Right atrium auricular region (tissue), 2 donors: ENCODE data around the gene PDE11A. TPM values are rescaled to one million over a fixed set of nuclear protein-coding genes. Genes with fewer than 3 reads are reported as not detected.
"Not testable (repeated sequence)": the region's sequence is repeated elsewhere in the genome, so short reads cannot be mapped to it uniquely, and the experiment has no call there.

Experiments used
- DNase-seq: peaks from one replicate; pipeline ENCODE4 v3.0.0-alpha.2; 2019; ENCODE audit warnings: low spot score
- H3K27ac ChIP-seq, 2 donors: fragments of 200-600 bp; sonication (generic); 1 replicate in 1 of 2; 2 replicates in 1 of 2; pipeline ENCODE4 v1.5.1; 2016 to 2019
- H3K27me3 ChIP-seq, 2 donors: fragments of 200-600 bp; sonication (generic); one replicate each; pipeline versions ENCODE4 v1.5.1 to v1.6.0; 2017 to 2019
- H3K36me3 ChIP-seq: fragments of 200-600 bp; sonication (generic); one replicate; pipeline ENCODE4 v1.5.1; 2016
- H3K4me1 ChIP-seq, 2 donors: fragments of 200-600 bp; sonication (generic); one replicate each; pipeline versions ENCODE4 v1.5.1 to v1.6.0; 2017 to 2019
- H3K4me3 ChIP-seq, 2 donors: fragments of 200-600 bp; sonication (generic); 1 replicate in 1 of 2; 2 replicates in 1 of 2; pipeline ENCODE4 v1.5.1; 2017 to 2019; ENCODE audit warnings: mild to moderate bottlenecking in 1 of 2, moderate library complexity in 1 of 2
- H3K9me3 ChIP-seq, 2 donors: fragments of 200-600 bp; sonication (generic); one replicate each; pipeline ENCODE4 v1.5.1; 2019
- CTCF ChIP-seq, 2 donors: fragments of 200-600 bp; sonication (generic); IDR thresholded peaks; one replicate each; pipeline ENCODE4 v1.5.1; 2019; ENCODE audit warnings: antibody characterized with exemption in 2 of 2
- total RNA-seq, 2 donors: library from RNA; depleted of rRNA; stranded (reverse); fragments of >200 nt; gene quantifications; one replicate each; pipeline ENCODE4 v1.1.0, GENCODE V29; 2016

Gene PDE11A
- total RNA-seq, 2 donors from 2014 or later: 1.2 TPM; not detected in 1

GRCh38 chr2:178059681-178060080 is 12.9 kb downstream of the PDE11A start:
- no peak overlapping the region for H3K27ac ChIP-seq
- no peaks in the 10 kb centered on the region for H3K27me3 ChIP-seq
- no peak for TF ChIP-seq CTCF (IDR thresholded peaks at IDR 0.05)
- DNase-seq: no peak
- no peak overlapping the region for H3K4me3 ChIP-seq
- no peaks in the 10 kb centered on the region for H3K4me1 ChIP-seq
- H3K36me3 ChIP-seq: no peaks in the 10 kb centered on the region
- no peaks in the 10 kb centered on the region for H3K9me3 ChIP-seq

- no peak overlapping the region for H3K4me3 ChIP-seq
- no peaks in the 10 kb centered on the region for H3K27me3 ChIP-seq
- DNase-seq: no peak
- no peak for TF ChIP-seq CTCF (IDR thresholded peaks at IDR 0.05)
- H3K9me3 ChIP-seq: no peaks in the 10 kb centered on the region
- no peaks in the 10 kb centered on the region for H3K4me1 ChIP-seq
- no peak overlapping the region for H3K27ac ChIP-seq
- no peaks in the 10 kb centered on the region for H3K36me3 ChIP-seq
These were observed 13.5 kb downstream of the PDE11A start for GRCh38 chr2:178059111-178059510.

- no peak overlapping the region for H3K27ac ChIP-seq
- no peak for DNase-seq
- no peaks in the 10 kb centered on the region for H3K27me3 ChIP-seq
- no peaks in the 10 kb centered on the region for H3K36me3 ChIP-seq
- TF ChIP-seq CTCF (IDR thresholded peaks at IDR 0.05): no peak
- no peaks in the 10 kb centered on the region for H3K4me1 ChIP-seq
- H3K9me3 ChIP-seq: no peaks in the 10 kb centered on the region
- H3K4me3 ChIP-seq: no peak overlapping the region
These were observed 15.3 kb downstream of the PDE11A start for GRCh38 chr2:178057179-178057680.

- no peak for TF ChIP-seq CTCF (IDR thresholded peaks at IDR 0.05)
- Histone ChIP-seq H3K27ac (no peak overlapping the region), H3K4me1 (no peaks in the 10 kb centered on the region)
These were observed 16.2 kb downstream of the PDE11A start for GRCh38 chr2:178056345-178056744.

GRCh38 chr2:178051257-178051656 is 21.3 kb downstream of the PDE11A start:
- not testable (repeated sequence) for DNase-seq, H3K27me3 ChIP-seq

More at GRCh38 chr2:178056345-178056744, 16.2 kb downstream of the PDE11A start:
- Histone ChIP-seq H3K9me3 (no peaks in the 10 kb centered on the region), H3K27me3 (no peaks in the 10 kb centered on the region), H3K4me3 (no peak overlapping the region), H3K36me3 (no peaks in the 10 kb centered on the region)
- DNase-seq: no peak

GRCh38 chr2:178047391-178047790 is 25.2 kb downstream of the PDE11A start:
- no peak for DNase-seq
- Histone ChIP-seq H3K4me3 (no peak overlapping the region), H3K4me1 (no peaks in the 10 kb centered on the region), H3K27me3 (no peaks in the 10 kb centered on the region), H3K9me3 (no peaks in the 10 kb centered on the region), H3K27ac (no peak overlapping the region), H3K36me3 (no peaks in the 10 kb centered on the region)
- no peak for TF ChIP-seq CTCF (IDR thresholded peaks at IDR 0.05)

More at GRCh38 chr2:178051257-178051656, 21.3 kb downstream of the PDE11A start:
- not testable (repeated sequence) for H3K4me3 ChIP-seq, H3K4me1 ChIP-seq, H3K36me3 ChIP-seq, H3K9me3 ChIP-seq, H3K27ac ChIP-seq
